Body of pancreas (tissue), 4 donors: ENCODE data around the gene ANXA3.

Experiments
- POLR2A ChIP-seq, 3 donors: fragments of 450-650 bp; IDR thresholded peaks; one replicate each; pipeline ENCODE4 v1.6.1; 2016; ENCODE audit warnings: antibody characterized with exemption in 3 of 3, mild to moderate bottlenecking in 2 of 3
- TF ChIP-seq, protein P1 (sequence below), 7 experiments: fragments of 450-650 bp in 4 of 7; fragments of 200-600 bp in 3 of 7; sonication (generic) in 3 of 7; IDR thresholded peaks; one replicate each; pipeline ENCODE4 v1.5.1; 2016 to 2019; ENCODE audit warnings: antibody characterized with exemption in 7 of 7

GRCh38 chr4:78602334-78602733 is 50.8 kb downstream of the ANXA3 start:
- TF ChIP-seq, protein P1, sequence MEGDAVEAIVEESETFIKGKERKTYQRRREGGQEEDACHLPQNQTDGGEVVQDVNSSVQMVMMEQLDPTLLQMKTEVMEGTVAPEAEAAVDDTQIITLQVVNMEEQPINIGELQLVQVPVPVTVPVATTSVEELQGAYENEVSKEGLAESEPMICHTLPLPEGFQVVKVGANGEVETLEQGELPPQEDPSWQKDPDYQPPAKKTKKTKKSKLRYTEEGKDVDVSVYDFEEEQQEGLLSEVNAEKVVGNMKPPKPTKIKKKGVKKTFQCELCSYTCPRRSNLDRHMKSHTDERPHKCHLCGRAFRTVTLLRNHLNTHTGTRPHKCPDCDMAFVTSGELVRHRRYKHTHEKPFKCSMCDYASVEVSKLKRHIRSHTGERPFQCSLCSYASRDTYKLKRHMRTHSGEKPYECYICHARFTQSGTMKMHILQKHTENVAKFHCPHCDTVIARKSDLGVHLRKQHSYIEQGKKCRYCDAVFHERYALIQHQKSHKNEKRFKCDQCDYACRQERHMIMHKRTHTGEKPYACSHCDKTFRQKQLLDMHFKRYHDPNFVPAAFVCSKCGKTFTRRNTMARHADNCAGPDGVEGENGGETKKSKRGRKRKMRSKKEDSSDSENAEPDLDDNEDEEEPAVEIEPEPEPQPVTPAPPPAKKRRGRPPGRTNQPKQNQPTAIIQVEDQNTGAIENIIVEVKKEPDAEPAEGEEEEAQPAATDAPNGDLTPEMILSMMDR (IDR thresholded peaks at IDR 0.05) = no peak
- no peak for TF ChIP-seq POLR2A (IDR thresholded peaks at IDR 0.05)
